IMR-90 (cell line): ENCODE measurements around the gene SPATA16. TPM values are rescaled to one million over a fixed set of nuclear protein-coding genes. Genes with fewer than 3 reads are reported as not detected.

Source experiments
- ATAC-seq: fragments of 200-7000 bp; cut with Tn5 transposase; 2 replicates; pipeline ENCODE4 v1.9.1; 2020; ENCODE audit warnings: low read depth, mild to moderate bottlenecking, moderate library complexity
- BruUV-seq: library from RNA; stranded (reverse); fragments of 400-500 nt; replicated peaks from 2 replicates; lab custom pipeline; 2021; lab: Mats Ljungman, UMichigan
- CTCF ChIA-PET: fragments of 300-600 bp; formaldehyde crosslinking; extraction: SDS; loops from one replicate; lab custom pipeline; 2021; ENCODE audit warnings: antibody characterized with exemption; lab: Yijun Ruan, JAX
- POLR2A ChIA-PET: fragments of 300-600 bp; sonication (Branson Sonifier 250); formaldehyde crosslinking; loops from one replicate; lab custom pipeline; 2022; ENCODE audit warnings: antibody characterized with exemption; ENCODE audit not compliant: unreplicated experiment; lab: Charles Lee
- DNase-seq: peaks from one replicate; pipeline ENCODE4 v3.0.0; 2013
- H2AFZ ChIP-seq: replicated peaks from 2 replicates; pipeline ENCODE3; 2013; ENCODE audit warnings: low read length, mild to moderate bottlenecking; ENCODE audit not compliant: poor library complexity
- H2AK5ac ChIP-seq: 2 replicates; pipeline ENCODE4 v1.6.1; 2013; ENCODE audit warnings: low read depth, low read length, inconsistent platforms
- H2AK9ac ChIP-seq: replicated peaks from 2 replicates; pipeline ENCODE3; 2013; ENCODE audit warnings: mild to moderate bottlenecking, low read depth, low read length, moderate library complexity; ENCODE audit not compliant: poor library complexity
- H2BK120ac ChIP-seq: 2 replicates; pipeline ENCODE4 v1.6.1; 2013; ENCODE audit warnings: low read depth, low read length, inconsistent platforms
- H2BK15ac ChIP-seq: 3 replicates; pipeline ENCODE4 v1.6.1; 2013; ENCODE audit warnings: low read depth, low read length, inconsistent platforms
- H2BK20ac ChIP-seq: 2 replicates; pipeline ENCODE4 v1.6.1; 2013; ENCODE audit warnings: low read depth, mild to moderate bottlenecking, inconsistent platforms, low read length, moderate library complexity
- H2BK5ac ChIP-seq: 2 replicates; pipeline ENCODE4 v1.6.1; 2013; ENCODE audit warnings: mild to moderate bottlenecking, low read depth, low read length, inconsistent platforms; ENCODE audit not compliant: poor library complexity, severe bottlenecking
- H3K14ac ChIP-seq: replicated peaks from 2 replicates; pipeline ENCODE4 v1.6.1; 2013; ENCODE audit warnings: low read depth, low read length, inconsistent platforms
- H3K18ac ChIP-seq: 2 replicates; pipeline ENCODE4 v1.6.1; 2013; ENCODE audit warnings: low read depth, low read length, control low read depth
- H3K23ac ChIP-seq: 2 replicates; pipeline ENCODE4 v1.6.1; 2013; ENCODE audit warnings: low read depth, low read length, inconsistent platforms
- H3K27ac ChIP-seq: 2 replicates; pipeline ENCODE4 v1.5.1; 2013; ENCODE audit warnings: mild to moderate bottlenecking, control low read depth, low read length; ENCODE audit not compliant: insufficient read depth
- H3K27me3 ChIP-seq: 2 replicates; pipeline ENCODE4 v1.6.1; 2013; ENCODE audit warnings: low read length; ENCODE audit not compliant: control insufficient read depth, insufficient read depth
- H3K36me3 ChIP-seq: 2 replicates; pipeline ENCODE4 v1.6.1; 2013; ENCODE audit warnings: low read length, mixed read lengths; ENCODE audit not compliant: control insufficient read depth, insufficient read depth
- H3K4ac ChIP-seq: 2 replicates; pipeline ENCODE4 v1.6.1; 2013; ENCODE audit warnings: low read depth, low read length, inconsistent platforms
- H3K4me1 ChIP-seq: 2 replicates; pipeline ENCODE4 v1.6.1; 2013; ENCODE audit warnings: low read length, mixed read lengths; ENCODE audit not compliant: control insufficient read depth, insufficient read depth
- H3K4me2 ChIP-seq: 2 replicates; pipeline ENCODE4 v1.6.1; 2013; ENCODE audit warnings: low read depth, mild to moderate bottlenecking, control low read depth, low read length, moderate library complexity
- H3K4me3 ChIP-seq: 2 replicates; pipeline ENCODE4 v1.5.1; 2013; ENCODE audit warnings: low read depth, mild to moderate bottlenecking, control low read depth, low read length, moderate library complexity; ENCODE audit not compliant: insufficient read depth
- H3K56ac ChIP-seq: 2 replicates; pipeline ENCODE4 v1.6.1; 2013; ENCODE audit warnings: low read length, inconsistent platforms; ENCODE audit not compliant: insufficient read depth; ENCODE audit errors: extremely low read depth
- H3K79me1 ChIP-seq, 2 experiments: 2 replicates each; pipeline ENCODE4 v1.6.1; 2013; ENCODE audit warnings: low read length in 2 of 2, inconsistent platforms in 1 of 2, low read depth in 1 of 2
- H3K9ac ChIP-seq: 2 replicates; pipeline ENCODE4 v1.6.1; 2013; ENCODE audit warnings: low read depth, low read length, control low read depth
- H3K9me1 ChIP-seq: 2 replicates; pipeline ENCODE4 v1.6.1; 2013; ENCODE audit warnings: low read length, inconsistent platforms; ENCODE audit not compliant: insufficient read depth
- H3K9me3 ChIP-seq: 2 replicates; pipeline ENCODE4 v1.6.1; 2013; ENCODE audit warnings: low read length; ENCODE audit not compliant: control insufficient read depth, insufficient read depth
- H4K20me1 ChIP-seq: 2 replicates; pipeline ENCODE4 v1.6.1; 2013; ENCODE audit warnings: low read length, inconsistent platforms; ENCODE audit not compliant: insufficient read depth
- H4K5ac ChIP-seq: 2 replicates; pipeline ENCODE4 v1.6.1; 2013; ENCODE audit warnings: mild to moderate bottlenecking, low read depth, low read length, control low read depth
- H4K8ac ChIP-seq, 2 experiments: 2 replicates each; pipeline ENCODE4 v1.6.1; 2013; ENCODE audit warnings: low read depth in 2 of 2, low read length in 2 of 2, control low read depth in 1 of 2, inconsistent platforms in 1 of 2
- H4K91ac ChIP-seq: 2 replicates; pipeline ENCODE4 v1.6.1; 2013; ENCODE audit warnings: low read depth, low read length, inconsistent platforms; ENCODE audit not compliant: insufficient read depth
- ELK1 ChIP-seq: fragments of 150-350 bp; IDR thresholded peaks from 2 replicates; pipeline ENCODE4 v1.6.1; 2016; ENCODE audit warnings: low read depth, mild to moderate bottlenecking, low read length, moderate library complexity, borderline replicate concordance
- FOS ChIP-seq: fragments of 150-350 bp; IDR thresholded peaks from 2 replicates; pipeline ENCODE4 v1.6.1; 2016; ENCODE audit warnings: low read depth, low read length
- MAFK ChIP-seq: IDR thresholded peaks from 2 replicates; pipeline ENCODE4 v1.6.1; 2012; ENCODE audit warnings: low read depth, low read length, improper control_type of control experiment
- MAZ ChIP-seq: IDR thresholded peaks from 2 replicates; pipeline ENCODE4 v1.6.1; 2012; ENCODE audit warnings: low read depth, mild to moderate bottlenecking, low read length, improper control_type of control experiment, moderate library complexity, borderline replicate concordance
- POLR2A ChIP-seq: IDR thresholded peaks from 2 replicates; pipeline ENCODE4 v1.6.1; 2012; ENCODE audit warnings: mild to moderate bottlenecking, low read depth, low read length
- RAD21 ChIP-seq: IDR thresholded peaks from 2 replicates; pipeline ENCODE4 v1.6.1; 2012; ENCODE audit warnings: low read length, improper control_type of control experiment
- RCOR1 ChIP-seq: IDR thresholded peaks from 2 replicates; pipeline ENCODE4 v1.6.1; 2012; ENCODE audit warnings: mild to moderate bottlenecking, low read length, improper control_type of control experiment; ENCODE audit not compliant: insufficient replicate concordance
- RFX5 ChIP-seq: IDR thresholded peaks from 2 replicates; pipeline ENCODE4 v1.8.0; 2012; ENCODE audit warnings: low read depth, mild to moderate bottlenecking, low read length, moderate library complexity
- SMC3 ChIP-seq: fragments of 150-350 bp; IDR thresholded peaks from 2 replicates; pipeline ENCODE4 v1.6.1; 2016; ENCODE audit warnings: low read depth, mild to moderate bottlenecking, antibody characterized with exemption, low read length, moderate library complexity
- WGBS, 2 experiments: methylation state at CpG; one replicate each; pipeline versions ENCODE4 v1.1.5 to v1.1.7; 2013; ENCODE audit warnings: missing lambda C conversion rate in 2 of 2; ENCODE audit not compliant: insufficient read length in 1 of 2; ENCODE audit errors: extremely low coverage in 2 of 2; 5-methylcytosine and 5-hydroxymethylcytosine counted together
- dilution Hi-C: fragments of 300-500 bp; cut with HindIII; formaldehyde crosslinking; loops from one replicate; pipeline ENCODE4 v1.14.3; 2018; ENCODE audit warnings: low sequenced_read_pairs; ENCODE audit not compliant: unreplicated experiment
- in situ Hi-C: fragments of 300-500 bp; cut with MboI; formaldehyde crosslinking; loops from 3 replicates; pipeline ENCODE4 v1.14.3; 2019; ENCODE audit warnings: low sequenced_read_pairs, inconsistent platforms, mixed read lengths
- intact Hi-C: fragments of 100-400 bp; cut with micrococcal nuclease; formaldehyde crosslinking; loops from 2 replicates; pipeline ENCODE4 v1.10.0; 2022
- polyA plus RNA-seq, 3 experiments: library from polyadenylated mRNA; depleted of rRNA; stranded (reverse); fragments of >200 nt; gene quantifications; 2 replicates each; pipeline ENCODE4 v1.2.3, GENCODE V29; 2012; ENCODE audit warnings: low replicate concordance in 1 of 3
- total RNA-seq: library from RNA; depleted of rRNA; stranded (reverse); fragments of >200 nt; gene quantifications from 2 replicates; pipeline ENCODE4 v1.2.3, GENCODE V29; 2012

SPATA16 gene
- total and polyA plus RNA-seq, 2 of the 4 experiments (the other 2 are of a cell fraction), result not detected

GRCh38 chr3:172977696-172978095 lies 163.3 kb downstream of the SPATA16 start:
- Histone ChIP-seq H3K9ac (no peak overlapping the region), H3K4me3 (no peak overlapping the region), H4K91ac (no peak overlapping the region), H4K20me1 (no peaks in the 10 kb centered on the region), H2AK5ac (no peak overlapping the region), H2AFZ (no peak overlapping the region), H2AK9ac (no peak overlapping the region), H3K36me3 (no peaks in the 10 kb centered on the region), H3K4me1 (no peaks in the 10 kb centered on the region), H2BK20ac (no peak overlapping the region), H3K27me3 (no peaks in the 10 kb centered on the region), H3K14ac (no peak overlapping the region), H3K56ac (no peak overlapping the region), H3K9me1 (no peaks in the 10 kb centered on the region), H3K9me3 (no peaks in the 10 kb centered on the region), H3K79me1 (no peaks in the 10 kb centered on the region), H3K27ac (no peak overlapping the region), H3K18ac (no peak overlapping the region), H3K4me2 (no peak overlapping the region), H4K5ac (no peak overlapping the region), H2BK15ac (no peak overlapping the region), H4K8ac (no peak overlapping the region), H3K23ac (no peak overlapping the region), H2BK120ac (no peak overlapping the region), H3K4ac (no peak overlapping the region), H2BK5ac (no peak overlapping the region)
- no TSS peak for BruUV-seq
- TF ChIP-seq RFX5 (no peak), RAD21 (no peak), MAZ (no peak), SMC3 (no peak), POLR2A (no peak), FOS (no peak), ELK1 (no peak), MAFK (no peak), RCOR1 (no peak)
- POLR2A ChIA-PET, result no interaction called here
- dilution Hi-C loops (no loop called here), intact Hi-C loops (no loop called here), in situ Hi-C loops (no loop called here)
- CTCF ChIA-PET, result no interaction called here
- no CpG with 5 or more reads among the region's 1 CpG for WGBS, 2 experiments
- DNase-seq, result no peak
- ATAC-seq, result no peak
